Hypothalamus (tissue), 51 donors: ENCODE data around the gene C14orf39.
"Not testable (repeated sequence)": the region's sequence is repeated elsewhere in the genome, so short reads cannot be mapped to it uniquely, and the experiment has no call there.

ENCODE experiments used
- DNase-seq, 51 donors: peaks; one replicate each; lab custom pipeline; 2025; lab: John Stamatoyannopoulos, UW

C14orf39 gene

DNA sequence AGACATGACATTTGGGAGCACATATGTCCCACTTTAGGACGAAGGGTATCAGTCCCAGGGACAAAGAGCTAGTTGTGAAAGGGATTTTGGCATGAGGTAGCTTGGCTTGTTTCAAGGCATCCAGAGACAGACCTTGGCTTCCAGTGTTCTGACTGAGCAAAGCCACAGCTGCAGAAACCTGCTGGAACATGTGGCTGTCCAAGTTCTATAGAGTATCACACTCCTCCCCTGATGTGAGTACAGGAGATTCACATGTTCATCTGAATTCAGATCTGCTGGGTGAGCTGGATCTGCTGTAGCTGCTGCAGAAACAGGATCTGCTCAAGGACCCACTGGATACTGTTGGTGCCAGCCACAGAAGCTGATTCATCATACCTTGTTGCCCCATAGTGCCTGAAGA is 10.1 kb upstream of the C14orf39 start:
- DNase-seq = no peak

DNA sequence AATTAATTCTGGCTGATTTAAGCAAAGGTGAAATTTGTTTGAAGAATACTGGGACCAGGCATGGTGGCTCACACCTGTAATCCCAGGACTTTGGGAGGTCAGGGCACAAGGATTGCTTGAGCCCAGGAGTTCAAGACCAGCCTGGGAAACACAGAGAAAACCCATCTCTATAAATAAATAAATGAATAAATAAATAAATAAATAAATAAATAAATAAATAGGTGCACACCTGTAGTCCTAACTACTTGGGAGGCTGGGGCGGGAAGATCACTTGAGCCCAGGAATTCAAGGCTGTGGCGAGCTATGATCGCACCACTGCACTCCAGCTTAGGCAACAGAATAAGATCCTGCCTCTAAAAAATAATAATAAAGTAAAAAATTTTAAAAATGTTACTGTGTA is 4.4 kb upstream of the C14orf39 start:
- DNase-seq = no peak

GRCh38 chr14:60488175-60488574 is 2.3 kb upstream of the C14orf39 start:
- DNase-seq = no peak

DNA sequence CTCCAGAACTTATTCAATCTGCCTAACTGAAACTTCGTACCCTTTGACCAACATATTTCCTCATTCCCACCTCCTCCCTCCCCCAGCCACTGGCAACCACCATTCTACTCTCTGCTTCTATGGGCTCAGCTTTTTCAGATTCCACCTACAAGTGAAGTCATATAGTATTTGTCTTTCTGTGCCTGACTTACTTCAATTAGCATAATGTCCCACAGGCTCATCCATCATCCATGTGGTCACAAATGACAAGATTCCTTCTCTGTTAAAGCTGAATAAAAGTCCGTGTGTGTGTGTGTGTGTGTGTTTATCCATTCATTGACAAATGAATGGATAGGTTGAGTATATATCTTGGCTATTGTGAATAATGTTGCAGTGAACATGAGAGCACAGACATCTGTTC is 1.3 kb upstream of the C14orf39 start:
- DNase-seq = no peak

DNA sequence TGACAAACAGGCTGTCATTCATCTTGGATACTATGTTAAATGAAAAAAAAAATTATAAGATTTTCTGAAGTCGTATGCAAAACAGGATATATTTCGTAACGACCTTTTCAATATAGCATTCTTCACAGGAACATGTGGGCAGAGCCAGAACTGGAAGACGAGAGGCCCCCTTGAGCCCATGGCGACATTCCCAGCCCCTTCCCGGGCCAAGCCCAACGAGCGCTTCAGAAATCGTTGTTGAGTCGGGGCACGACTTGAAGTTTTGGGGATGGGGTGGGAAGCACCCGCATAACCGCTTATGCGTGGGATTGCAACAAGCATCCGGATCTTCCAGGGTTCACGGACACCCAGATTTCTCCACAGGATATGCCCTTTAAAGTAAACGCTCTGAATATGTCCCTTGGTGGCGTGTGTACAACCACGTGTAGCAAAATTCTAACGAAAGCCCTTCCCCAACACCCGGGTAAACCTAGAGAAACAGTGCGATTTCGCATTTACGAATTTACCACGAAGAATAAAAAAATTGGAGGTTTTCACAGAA is 736 bp downstream of the C14orf39 start:
- no peak for DNase-seq

DNA sequence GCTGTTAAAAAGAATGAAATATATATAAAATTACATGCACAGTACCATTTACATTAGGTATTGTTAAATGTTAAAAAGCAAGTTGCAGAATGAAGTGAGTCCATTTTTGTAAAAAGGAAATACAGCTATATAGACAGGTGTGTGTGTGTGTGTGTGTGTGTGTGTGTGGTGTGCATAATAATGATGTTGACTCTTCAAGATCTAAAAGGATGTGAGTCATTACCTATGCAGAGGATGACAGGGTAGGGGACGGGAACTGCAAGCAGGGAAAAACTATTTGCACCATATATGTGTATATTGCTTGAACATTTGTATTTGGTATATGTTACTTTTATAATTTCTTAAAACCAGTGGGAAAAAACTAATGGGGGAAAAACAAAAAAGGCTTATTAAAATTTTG is 3.1 kb downstream of the C14orf39 start:
- DNase-seq = no peak

DNA sequence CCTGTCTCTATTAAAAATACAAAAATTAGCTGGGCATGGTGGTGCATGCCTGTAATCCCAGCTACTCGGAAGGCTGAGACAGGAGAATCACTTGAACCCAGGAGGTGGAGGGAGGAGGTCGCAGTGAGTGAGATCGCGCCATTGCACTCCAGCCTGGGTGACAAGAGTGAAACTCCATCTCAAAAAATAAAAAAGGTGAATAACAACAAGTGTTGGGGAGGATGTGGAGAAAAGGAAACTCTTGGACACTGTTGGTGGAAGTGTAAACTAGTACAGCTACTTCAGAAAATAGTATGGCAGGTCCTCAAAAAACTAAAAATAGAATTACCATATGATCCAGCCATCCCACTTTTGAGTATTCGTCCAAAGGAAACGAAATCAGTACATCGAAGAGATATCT is 5.6 kb downstream of the C14orf39 start:
- not testable (repeated sequence) for DNase-seq

DNA sequence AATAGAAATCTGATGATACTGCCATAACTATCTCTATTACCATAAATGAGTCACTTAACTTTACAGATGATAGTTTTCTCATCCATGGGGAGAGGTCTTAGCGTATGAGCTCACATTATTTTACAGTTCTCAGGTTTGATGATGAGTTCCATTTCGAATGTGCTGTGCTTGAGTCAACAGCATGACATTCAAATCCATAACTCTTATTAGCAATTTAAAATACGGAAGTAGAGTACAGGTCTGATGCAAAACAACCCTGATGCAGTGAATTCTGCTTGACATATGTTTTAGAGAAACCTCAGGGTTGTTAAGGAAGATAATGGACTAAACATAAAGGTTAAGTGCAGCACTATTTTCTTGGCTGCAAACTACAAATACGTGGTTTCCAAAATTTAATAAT is 30.0 kb downstream of the C14orf39 start:
- no peak for DNase-seq

GRCh38 chr14:60430276-60430675 is 55.6 kb downstream of the C14orf39 start:
- no peak for DNase-seq

GRCh38 chr14:60420050-60420449 is 65.8 kb downstream of the C14orf39 start:
- DNase-seq = no peak

DNA sequence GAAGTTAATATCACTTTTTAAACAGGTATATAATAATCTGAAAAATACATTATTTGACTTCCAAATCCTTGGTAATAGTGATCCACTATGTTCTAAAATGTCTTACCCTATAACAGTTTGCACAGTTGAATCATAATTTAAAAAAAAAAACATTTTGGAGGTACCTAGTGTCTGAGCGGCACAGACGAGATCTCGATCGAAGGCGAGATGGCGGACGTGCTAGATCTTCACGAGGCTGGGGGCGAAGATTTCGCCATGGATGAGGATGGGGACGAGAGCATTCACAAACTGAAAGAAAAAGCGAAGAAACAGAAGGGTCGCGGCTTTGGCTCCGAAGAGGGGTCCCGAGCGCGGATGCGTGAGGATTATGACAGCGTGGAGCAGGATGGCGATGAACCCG is 88.3 kb downstream of the C14orf39 start:
- not testable (repeated sequence) for DNase-seq

DNA sequence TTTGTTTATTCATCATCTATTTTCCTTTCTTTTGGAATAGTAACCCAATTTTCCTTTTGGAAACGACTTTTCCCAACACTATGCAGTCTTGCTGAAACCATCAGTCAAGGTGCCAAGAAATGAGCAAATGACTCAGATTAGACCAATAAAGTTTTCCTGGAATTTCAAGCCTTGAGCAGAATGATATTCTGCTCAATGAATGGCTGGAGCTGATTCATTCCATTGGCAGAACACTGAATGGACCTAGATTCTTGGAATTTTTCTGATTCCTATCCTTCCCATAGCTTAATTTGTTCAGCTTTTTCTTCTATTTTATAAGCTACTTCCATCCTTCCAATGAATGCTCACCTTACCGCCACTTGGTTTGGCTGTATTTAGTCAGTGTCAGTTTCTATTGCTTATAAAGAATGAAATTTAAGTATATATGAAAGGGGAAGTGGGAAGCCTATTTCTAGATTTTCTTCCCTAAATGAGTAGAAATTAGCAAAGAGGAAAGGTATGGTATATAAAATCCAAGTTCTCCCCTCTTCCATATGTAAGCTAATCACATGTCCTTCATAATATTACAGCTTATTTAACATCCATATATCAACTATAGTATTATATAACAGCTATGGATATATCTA is 89.0 kb downstream of the C14orf39 start:
- no peak for DNase-seq
